Cerebellar cortex (tissue), 1 donor: ENCODE measurements around the gene TLCD2.
"Not testable (repeated sequence)": the region's sequence is repeated elsewhere in the genome, so short reads cannot be mapped to it uniquely, and the experiment has no call there.

Source experiments
- DNase-seq: peaks from one replicate; pipeline ENCODE4 v3.0.0-alpha.2; 2015; ENCODE audit warnings: low spot score

TLCD2 gene

DNA sequence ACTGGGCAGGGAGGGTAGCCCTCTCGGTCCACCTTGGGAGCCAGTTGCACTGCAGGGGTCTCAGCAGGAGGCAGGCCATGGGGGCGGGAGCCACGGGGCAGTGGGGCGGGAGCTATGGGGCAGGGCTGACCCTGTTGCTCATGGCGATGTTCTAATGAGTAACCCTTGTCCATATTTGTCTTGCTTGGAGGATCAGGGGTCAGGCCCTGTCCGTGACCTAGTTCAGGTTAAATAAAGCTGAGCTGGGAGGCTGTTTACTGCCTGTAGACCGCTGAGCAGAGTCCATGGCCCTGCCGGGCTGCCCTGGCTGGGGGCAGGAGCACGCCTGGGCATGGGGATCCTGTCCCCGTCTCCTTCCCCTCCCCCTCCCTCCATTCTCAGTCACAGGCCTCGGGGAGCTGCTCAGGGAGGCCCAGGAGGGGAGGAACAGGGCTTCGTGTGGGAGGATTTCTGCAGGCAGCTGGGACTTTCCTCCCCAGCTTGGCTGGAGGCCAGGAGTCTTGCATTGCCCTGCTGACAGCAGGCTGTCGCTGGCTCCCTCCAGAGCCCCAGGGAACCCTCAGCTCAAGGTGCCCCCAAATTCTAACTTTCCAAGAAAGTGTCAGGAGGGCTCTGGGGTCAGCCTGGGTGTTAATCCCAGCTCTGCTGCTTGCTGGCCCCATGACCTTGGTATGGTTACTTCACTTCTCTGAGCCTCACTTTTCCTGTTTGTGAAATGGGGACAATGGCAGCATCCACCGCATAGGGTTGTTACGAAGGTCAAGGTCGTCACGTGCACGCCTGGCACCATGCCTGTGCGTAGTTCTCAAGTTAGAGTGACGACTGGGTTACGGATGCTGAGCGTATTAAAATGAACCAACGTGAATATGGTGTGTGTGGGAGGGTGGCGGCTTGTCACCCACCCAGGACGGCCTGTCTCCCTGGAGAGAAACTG lies 26.4 kb upstream of the TLCD2 start:
- DNase-seq, result no peak

DNA sequence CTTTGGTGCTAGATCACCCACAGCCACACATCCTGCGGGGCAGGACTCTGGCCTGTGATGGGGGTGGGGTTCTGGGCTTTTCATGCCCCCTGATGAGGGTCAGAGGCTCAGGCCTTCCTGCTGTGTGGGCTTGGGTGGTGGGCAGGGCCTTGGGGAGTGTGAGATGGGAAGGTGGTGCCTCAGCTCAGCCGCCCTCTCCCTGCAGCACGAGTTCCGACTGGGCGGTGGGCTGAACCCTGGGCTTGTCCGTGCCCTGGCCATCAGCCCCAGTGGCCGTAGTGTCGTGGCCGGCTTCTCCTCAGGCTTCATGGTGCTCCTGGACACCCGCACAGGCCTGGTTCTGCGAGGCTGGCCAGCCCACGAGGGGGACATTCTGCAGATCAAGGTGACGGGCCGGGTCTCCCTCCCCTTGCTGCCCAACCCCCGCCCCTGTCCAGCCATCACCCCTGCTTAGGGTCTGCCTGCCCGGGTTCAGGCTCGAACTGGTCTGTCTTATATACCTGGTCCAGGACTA lies 25.7 kb upstream of the TLCD2 start:
- DNase-seq, result no peak

DNA sequence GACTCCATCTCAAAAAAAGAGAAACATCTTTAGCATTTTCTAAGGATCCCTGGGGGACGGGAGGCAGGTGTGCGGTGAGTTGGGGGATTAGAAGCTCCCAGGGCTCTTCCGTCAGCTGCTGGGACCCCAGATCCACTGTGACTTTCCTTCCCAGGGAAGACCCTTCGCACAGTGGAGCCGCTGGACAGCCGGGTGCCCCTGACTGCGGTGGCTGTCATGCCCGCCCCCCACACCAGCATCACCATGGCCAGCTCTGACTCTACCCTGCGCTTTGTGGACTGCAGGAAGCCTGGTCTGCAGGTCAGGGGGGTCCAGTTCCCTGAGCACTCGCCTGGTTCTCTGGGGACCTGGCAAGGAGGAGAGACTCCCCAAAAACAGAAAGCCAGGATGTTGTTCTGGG lies 25.2 kb upstream of the TLCD2 start:
- DNase-seq, result no peak

DNA sequence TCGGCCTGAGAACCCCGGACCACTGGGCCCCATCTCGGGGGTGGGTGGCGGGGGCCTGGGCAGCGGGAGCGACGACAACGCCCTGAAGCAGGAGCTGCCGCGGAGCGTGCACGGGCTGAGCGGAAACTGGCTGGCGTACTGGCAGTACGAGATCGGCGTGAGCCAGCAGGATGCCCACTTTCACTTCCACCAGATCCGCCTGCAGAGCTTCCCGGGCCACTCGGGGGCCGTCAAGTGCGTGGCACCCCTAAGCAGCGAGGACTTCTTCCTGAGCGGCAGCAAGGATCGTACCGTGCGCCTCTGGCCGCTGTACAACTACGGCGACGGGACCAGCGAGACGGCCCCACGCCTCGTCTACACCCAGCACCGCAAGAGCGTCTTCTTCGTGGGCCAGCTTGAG lies 23.6 kb upstream of the TLCD2 start:
- DNase-seq, result no peak

DNA sequence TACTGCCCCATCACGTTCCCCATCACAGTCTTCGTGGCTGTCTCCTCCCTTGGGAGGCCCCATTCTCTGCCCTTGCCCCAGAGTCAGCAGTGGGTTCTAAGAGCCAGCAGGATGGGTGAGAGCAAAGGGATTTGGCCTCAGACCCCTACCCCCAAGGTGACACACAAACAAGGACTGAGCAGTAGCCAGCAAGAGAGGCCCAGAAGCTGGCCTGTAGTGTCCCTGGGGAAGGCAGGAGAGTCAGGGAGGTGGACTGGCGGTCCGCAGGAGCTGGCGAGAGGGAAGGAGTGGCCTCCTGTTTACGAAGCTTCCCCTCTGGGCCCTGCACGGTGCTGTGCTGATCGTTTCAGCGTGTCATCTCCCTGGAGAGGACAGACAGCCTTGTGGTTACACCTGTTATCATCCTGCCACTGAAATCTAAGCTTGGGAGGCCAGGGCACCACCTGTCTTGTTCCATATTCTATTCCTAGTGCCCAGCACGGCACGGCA lies 22.7 kb upstream of the TLCD2 start:
- no peak for DNase-seq

DNA sequence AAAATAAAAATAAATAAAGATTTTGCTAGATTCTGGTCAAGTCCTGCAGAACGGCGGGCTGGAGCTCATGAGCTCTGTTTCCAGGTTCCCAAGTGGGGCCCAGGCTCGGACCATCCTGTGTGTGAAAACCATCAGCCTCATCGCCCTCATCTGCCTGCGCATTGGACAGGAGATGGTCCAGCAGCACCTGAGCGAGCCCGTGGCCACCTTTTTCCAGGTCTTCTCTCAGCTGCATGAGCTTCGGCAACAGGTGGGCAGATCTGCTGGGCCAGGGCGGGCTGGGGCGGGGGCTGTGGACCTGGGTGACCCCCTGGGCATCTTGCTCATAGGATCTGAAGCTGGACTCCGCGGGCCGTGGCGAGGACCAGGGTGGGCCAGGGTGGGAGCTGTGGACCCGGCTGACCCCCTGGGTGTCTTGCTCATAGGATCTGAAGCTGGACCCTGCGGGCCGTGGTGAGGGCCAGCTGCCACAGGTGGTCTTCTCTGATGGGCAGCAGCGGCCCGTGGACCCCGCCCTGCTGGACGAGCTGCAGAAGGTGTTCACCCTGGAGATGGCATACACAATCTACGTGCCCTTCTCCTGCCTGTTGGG lies 22.2 kb upstream of the TLCD2 start:
- DNase-seq, result no peak

DNA sequence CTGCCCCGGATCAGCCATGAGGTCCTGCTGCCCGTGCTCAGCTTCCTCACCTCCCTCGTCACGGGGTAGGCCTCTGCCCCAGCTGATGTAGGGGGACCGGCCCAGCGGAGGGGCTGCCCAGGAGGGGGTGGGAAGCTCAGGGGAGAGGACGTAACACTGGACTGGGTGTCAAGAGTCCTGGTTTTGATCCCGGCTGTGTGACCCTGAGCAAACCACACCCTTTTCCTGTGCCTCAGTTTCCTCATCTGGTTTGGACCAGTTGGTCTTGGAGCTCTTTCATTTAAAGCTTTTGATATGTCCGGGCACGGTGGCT lies 21.0 kb upstream of the TLCD2 start:
- DNase-seq, result no peak

DNA sequence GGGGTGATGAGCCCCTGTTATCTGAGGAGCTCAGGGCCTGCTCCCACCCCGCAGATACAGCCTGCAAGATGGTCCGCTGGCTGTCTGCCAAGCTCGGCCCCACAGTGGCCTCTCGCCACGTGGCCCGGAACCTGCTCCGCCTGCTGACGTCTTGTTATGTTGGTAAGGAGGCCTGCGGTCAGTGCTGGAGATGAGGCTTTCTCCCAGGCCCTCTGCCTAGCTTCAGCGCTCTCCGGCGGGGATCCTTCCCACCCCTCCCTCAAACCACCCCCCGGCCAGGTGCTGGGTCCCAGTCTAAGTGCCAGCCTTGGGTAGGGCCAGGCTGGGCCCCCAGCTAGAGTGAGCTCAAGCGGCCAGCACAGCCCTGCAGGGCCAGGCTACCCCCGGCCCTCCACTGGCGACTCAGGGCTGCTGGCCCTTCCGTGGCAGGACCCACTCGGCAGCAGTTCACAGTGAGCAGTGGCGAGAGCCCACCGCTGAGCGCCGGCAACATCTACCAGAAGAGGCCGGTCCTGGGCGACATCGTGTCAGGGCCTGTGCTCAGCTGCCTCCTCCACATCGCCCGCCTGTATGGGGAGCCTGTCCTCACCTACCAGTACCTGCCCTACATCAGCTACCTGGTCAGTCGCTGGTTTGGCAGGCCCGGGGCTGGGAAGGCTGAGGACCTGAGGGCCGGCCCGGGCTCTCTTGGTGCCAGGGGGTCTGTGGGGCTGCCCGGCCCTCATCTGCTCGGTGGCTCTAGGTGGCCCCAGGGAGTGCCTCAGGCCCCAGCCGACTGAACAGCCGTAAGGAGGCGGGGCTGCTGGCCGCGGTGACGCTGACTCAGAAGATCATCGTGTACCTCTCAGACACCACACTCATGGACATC lies 20.4 kb upstream of the TLCD2 start:
- peak; percentile 69 for DNase-seq

DNA sequence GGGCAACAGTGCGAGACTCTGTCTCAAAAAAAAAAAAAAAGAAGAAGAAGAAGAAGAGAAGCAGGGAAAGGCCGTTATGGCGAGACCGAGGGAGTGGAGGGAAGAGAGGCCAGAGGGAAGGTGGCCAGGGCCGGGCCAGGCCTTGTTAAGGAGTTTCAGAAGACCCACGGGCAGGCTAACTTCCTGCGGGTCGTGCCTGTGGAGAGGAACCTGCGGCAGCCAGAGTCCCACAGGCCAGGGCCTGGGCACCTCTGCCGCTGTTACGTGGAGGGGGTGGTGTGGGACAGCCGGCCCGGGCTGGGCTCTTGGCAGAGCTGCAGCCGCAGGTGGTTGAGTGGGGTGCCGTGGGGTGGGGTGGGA lies 19.8 kb upstream of the TLCD2 start:
- DNase-seq, result no peak

DNA sequence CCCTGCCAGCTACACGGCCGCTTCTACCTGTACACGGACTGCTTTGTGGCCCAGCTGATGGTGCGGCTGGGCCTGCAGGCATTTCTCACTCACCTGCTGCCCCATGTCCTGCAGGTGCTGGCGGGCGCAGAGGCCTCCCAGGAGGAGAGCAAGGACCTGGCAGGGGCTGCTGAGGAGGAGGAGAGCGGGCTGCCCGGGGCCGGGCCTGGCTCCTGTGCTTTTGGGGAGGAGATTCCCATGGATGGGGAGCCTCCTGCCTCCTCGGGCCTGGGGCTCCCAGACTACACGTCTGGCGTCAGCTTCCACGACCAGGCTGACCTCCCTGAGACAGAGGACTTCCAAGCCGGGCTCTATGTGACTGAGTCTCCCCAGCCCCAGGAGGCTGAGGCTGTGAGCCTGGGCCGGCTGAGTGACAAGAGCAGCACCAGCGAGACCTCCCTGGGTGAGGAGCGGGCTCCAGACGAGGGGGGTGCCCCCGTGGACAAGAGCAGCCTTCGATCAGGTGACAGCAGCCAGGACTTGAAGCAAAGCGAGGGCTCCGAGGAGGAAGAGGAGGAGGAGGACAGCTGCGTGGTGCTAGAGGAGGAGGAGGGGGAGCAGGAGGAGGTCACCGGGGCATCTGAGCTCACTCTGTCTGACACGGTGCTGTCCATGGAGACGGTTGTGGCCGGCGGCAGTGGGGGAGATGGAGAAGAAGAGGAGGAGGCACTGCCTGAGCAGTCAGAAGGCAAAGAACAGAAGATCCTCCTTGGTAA lies 17.9 kb upstream of the TLCD2 start:
- no peak for DNase-seq

DNA sequence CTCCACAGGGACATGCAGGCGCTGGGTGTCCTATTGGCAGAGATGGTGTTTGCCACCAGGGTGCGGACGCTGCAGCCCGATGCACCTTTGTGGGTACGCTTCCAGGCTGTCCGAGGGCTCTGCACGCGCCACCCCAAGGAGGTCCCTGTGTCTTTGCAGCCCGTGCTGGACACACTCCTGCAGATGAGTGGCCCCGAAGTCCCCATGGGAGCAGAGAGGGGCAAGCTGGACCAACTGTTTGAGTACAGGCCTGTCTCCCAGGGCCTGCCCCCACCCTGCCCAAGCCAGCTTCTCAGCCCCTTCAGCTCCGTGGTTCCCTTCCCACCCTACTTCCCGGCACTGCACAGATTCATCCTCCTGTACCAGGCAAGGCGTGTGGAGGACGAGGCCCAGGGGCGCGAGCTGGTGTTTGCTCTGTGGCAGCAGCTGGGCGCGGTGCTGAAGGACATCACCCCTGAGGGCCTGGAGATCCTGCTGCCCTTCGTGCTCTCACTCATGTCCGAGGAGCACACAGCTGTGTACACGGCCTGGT lies 17.1 kb upstream of the TLCD2 start:
- DNase-seq, result no peak

DNA sequence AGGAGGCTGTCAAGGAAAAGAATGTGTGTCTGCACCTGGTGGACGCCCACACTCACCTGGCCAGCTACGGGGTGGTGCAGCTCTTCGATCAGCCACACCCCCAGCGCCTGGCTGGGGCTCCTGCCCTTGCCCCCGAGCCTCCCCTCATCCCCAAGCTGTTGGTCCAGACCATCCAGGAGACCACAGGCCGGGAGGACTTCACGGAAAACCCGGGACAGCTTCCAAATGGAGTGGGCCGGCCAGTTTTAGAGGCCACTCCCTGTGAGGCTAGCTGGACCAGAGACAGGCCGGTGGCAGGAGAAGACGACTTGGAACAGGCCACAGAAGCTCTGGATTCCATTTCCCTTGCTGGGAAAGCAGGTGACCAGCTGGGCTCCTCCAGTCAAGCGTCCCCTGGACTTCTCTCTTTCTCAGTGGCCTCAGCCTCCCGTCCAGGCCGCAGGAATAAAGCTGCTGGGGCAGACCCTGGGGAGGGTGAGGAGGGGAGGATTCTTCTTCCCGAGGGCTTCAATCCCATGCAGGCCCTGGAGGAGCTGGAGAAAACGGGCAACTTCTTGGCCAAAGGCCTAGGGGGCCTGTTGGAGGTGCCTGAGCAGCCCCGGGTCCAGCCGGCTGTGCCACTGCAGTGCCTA lies 16.6 kb upstream of the TLCD2 start:
- no peak for DNase-seq

DNA sequence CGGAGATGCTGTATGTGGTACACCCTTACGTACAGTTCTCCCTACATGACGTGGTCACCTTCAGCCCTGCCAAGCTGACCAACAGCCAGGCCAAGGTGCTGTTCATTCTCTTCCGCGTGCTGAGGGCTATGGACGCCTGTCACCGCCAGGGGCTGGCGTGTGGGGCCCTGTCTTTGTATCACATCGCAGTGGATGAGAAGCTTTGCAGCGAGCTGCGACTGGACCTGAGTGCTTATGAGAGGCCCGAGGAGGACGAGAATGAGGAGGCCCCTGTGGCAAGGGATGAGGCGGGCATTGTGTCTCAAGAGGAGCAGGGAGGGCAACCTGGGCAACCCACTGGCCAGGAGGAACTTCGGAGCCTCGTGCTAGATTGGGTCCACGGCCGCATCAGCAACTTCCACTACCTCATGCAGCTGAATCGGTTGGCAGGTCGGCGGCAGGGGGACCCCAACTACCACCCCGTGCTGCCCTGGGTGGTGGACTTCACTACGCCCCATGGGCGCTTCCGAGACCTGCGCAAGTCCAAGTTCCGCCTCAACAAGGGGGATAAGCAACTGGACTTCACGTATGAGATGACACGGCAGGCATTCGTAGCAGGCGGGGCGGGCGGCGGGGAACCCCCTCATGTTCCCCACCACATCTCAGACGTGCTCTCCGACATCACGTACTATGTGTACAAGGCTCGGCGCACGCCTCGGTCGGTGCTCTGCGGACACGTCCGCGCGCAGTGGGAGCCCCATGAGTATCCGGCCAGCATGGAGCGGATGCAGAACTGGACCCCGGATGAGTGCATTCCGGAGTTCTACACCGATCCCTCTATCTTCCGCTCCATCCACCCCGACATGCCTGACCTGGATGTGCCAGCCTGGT lies 15.7 kb upstream of the TLCD2 start:
- DNase-seq, result no peak

DNA sequence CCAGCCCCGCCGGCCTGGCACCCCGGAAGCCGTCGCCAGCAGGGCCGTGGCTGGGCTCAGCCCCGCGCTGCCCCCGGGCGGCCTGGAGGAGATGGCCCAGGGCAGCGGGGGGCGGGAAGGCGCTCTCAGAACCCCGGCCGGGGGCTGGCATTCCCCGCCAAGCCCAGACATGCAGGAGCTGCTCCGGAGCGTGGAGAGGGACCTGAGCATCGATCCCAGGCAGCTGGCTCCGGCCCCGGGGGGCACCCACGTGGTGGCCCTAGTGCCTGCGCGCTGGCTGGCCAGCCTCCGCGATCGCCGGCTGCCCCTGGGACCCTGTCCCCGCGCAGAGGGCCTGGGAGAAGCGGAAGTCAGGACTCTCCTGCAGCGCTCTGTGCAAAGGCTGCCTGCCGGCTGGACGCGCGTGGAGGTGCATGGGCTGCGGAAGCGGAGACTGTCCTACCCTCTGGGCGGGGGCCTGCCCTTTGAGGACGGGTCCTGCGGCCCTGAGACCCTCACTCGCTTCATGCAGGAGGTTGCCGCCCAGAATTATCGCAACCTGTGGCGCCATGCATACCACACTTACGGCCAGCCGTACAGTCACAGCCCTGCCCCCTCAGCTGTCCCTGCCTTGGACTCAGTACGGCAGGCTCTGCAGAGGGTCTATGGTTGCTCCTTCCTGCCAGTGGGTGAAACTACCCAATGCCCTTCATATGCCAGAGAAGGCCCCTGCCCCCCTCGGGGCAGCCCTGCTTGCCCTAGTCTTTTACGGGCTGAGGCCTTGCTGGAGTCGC lies 14.9 kb upstream of the TLCD2 start:
- no peak for DNase-seq

DNA sequence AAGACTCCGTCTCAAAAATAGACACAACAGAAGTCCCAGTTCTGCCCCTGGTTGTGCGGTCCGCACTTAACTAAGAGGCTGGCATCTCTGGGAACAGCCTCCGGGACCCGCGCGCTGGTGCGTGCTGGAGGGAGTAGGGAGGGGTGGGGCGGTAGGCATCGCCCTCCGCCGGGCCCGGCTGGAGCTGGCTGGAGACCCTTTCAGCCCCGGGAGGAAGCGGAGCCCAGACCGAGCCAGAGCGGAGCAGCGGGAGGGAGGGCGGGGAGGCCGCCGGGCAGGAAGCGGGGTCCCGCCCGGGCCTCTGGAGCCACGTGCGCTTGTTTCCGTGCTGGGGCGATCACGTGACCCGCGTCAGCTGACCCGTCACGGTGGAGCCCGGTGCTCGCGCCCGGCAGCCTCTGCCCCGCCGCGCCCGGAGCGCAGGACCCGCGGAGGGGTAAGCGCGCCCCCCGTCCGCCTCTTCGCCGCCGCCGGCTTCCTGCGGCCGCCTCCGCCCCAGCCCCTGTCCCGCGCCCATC lies 14.2 kb upstream of the TLCD2 start, which contains the start of gene WDR81:
WDR81 (plus strand) TSS at position 354 of the 518 bp plus-strand sequence. CDS start 256 bp downstream, outside the sequence.
- peak; percentile 74 for DNase-seq

DNA sequence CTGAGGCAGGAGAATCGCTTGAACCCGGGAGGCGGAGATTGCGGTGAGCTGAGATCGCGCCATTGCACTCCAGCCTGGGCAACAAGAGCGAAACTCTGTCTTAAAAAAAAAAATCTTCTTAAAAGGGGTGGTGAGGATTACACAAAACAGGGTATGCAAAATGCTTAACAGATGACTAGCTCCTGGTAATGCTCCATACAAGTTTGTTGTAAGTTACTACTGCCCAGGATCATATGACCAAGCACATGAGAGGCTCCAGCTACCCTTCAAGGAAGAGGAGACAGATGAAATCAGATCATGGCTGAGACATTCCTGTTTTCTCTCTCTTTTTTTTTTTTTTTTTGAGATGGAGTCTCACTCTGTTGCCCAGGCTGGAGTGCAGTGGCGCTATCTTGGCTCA lies 11.8 kb upstream of the TLCD2 start:
- not testable (repeated sequence) for DNase-seq

DNA sequence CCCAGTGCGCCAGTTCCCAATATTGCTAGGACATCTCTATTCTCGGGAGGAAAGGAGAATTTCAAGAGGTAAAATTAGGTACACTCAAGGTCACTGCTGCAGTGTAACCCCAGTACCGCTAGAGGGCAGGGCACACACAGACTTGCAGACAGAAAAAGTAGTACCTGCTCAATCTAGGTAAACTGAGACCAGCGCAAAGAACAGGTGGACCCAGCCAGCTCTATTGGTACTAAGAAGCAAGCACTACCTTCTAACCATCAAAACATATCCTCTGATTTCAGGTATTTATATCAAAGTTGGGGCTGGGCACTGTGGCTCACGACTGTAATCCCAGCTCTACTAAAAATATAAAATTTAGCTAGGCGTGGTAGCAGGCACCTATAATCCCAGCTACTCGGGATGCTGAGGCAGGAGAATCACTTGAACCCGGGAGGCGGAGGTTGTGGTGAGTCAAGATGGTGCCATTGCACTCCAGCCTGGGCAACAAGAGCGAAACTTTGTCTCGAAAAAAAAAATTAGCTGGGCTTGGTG lies 10.7 kb upstream of the TLCD2 start:
- DNase-seq, result peak; percentile 80

DNA sequence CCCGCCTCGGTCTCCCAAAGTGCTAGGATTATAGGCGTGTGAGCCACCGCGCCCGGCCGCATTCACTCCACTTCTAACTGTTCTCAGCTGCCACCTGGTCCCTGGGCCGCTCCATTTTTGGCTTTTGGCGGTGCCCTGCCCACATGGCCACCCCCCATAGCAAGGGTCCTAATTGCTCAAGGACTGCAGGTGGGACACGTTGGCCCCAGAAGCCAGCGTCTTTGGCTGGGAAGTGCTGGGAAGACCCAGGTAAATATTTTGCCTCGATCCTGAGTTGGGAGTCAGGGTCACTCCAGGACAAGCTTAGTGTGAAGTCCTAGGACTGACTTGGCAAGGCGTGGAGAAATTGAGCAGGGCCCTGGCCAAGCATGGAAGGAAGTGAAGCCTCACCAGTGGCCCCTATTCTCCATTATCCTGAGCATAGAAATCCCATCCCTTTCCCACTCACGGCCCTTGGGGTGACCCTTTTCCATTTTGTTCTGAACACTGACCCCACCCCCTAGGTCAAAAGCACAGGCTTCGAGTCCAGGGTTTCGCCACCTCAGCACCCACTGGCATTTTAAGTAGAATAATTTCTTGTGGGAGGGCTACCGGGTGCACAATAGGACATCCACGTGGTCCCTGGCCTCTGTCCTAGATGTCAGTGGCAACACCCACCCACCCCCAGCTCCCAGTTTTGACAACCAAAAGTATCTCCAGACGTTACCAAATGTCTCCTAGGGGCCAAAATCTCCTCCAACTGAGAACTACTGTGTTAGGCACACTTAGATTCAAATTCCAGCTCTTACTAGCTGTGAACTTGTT lies 8.4 kb upstream of the TLCD2 start:
- DNase-seq, result no peak
